Stimulated activated CD8-positive, alpha-beta memory T cell treated with anti-CD3 and anti-CD28 coated beads, Interleukin-4, amount 100 ng/mL, for 24 hours (primary cell): Measurements from ENCODE around the gene LTBP2.

Source experiments
- DNase-seq: peaks from one replicate; pipeline ENCODE4 v3.0.0-alpha.2; 2020; ENCODE audit warnings: low read depth

The LTBP2 gene

GRCh38 chr14:74611650-74612349 lies at the start of gene LTBP2:
LTBP2 (minus strand) TSS chr14:74612237; CDS start chr14:74611944, 293 bp downstream.
- no peak for DNase-seq

- DNase-seq = no peak
Observed at GRCh38 chr14:74660863-74661262, 48.8 kb upstream of the LTBP2 start.

- no peak for DNase-seq
Observed at GRCh38 chr14:74660167-74660566, 48.1 kb upstream of the LTBP2 start.

GRCh38 chr14:74658535-74659131 lies 46.6 kb upstream of the LTBP2 start:
- DNase-seq = no peak

GRCh38 chr14:74656964-74657363 lies 44.9 kb upstream of the LTBP2 start:
- no peak for DNase-seq

- DNase-seq = no peak
Observed at GRCh38 chr14:74655599-74656395, 43.8 kb upstream of the LTBP2 start.

GRCh38 chr14:74654931-74655330 lies 42.9 kb upstream of the LTBP2 start:
- DNase-seq = no peak

GRCh38 chr14:74653386-74654138 lies 41.5 kb upstream of the LTBP2 start:
- no peak for DNase-seq

GRCh38 chr14:74652541-74652940 lies 40.5 kb upstream of the LTBP2 start:
- no peak for DNase-seq

- DNase-seq = no peak
Observed at GRCh38 chr14:74650927-74651686, 39.1 kb upstream of the LTBP2 start.

- DNase-seq = no peak
Observed at GRCh38 chr14:74649673-74650072, 37.6 kb upstream of the LTBP2 start.

GRCh38 chr14:74649167-74649566 lies 37.1 kb upstream of the LTBP2 start:
- no peak for DNase-seq

GRCh38 chr14:74648601-74649000 lies 36.6 kb upstream of the LTBP2 start:
- DNase-seq = no peak

GRCh38 chr14:74647678-74648461 lies 35.8 kb upstream of the LTBP2 start:
- DNase-seq = no peak

- DNase-seq = no peak
Observed at GRCh38 chr14:74647061-74647677, 35.1 kb upstream of the LTBP2 start.

GRCh38 chr14:74645756-74646470 lies 33.9 kb upstream of the LTBP2 start:
- DNase-seq = no peak

- no peak for DNase-seq
Observed at GRCh38 chr14:74645244-74645643, 33.2 kb upstream of the LTBP2 start.

GRCh38 chr14:74641601-74642391 lies 29.8 kb upstream of the LTBP2 start:
- no peak for DNase-seq

- DNase-seq = no peak
Observed at GRCh38 chr14:74638966-74639365, 26.9 kb upstream of the LTBP2 start.
